Lower leg skin (tissue), 3 donors: Measurements from ENCODE around the gene EML2.

ENCODE experiments used
- POLR2A ChIP-seq, 2 donors: fragments of 450-650 bp; IDR thresholded peaks; one replicate each; pipeline ENCODE4 v1.6.1; 2016 to 2017; ENCODE audit warnings: antibody characterized with exemption in 2 of 2, mild to moderate bottlenecking in 1 of 2, moderate library complexity in 1 of 2
- TF ChIP-seq, protein P1 (sequence below), 3 donors: fragments of 450-650 bp; IDR thresholded peaks; one replicate each; pipeline ENCODE4 v1.5.1; 2016; ENCODE audit warnings: antibody characterized with exemption in 3 of 3, mild to moderate bottlenecking in 3 of 3, moderate library complexity in 2 of 3

DNA sequence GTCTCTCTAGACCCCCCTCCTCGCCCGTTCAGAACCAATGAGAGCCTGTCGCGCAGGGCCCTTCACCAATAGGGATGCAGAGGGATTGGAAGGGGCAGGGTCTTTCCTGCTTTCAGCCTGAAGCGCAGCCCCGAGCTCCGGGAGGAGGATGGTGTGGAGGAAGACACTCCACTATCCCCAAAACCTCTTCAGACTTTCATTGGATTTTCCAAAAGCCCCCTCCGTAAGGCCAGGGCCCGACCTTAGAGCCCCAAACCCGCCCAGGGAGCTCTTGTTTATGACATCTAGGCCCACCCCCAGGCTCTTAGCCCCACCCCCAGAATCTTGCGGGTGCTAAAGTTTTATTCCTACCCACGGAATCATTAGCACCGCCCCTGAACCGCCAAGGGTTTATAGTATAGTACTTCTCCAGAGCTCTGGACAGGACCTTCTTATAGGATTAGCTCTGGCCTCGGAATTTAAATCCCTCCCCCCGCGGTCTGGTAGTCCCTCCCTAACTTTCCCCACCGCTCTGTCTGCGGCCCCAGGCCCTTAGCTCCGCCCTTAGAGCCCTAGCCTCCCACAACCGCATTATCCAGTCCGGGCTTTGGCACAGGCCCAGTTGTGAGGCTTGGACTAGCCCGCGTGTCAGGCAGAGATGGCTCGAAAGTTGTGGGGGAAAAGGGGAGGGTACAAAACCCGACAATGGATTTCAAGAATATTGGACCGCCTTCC is 6.6 kb upstream of the EML2 start:
- TF ChIP-seq, protein P1, sequence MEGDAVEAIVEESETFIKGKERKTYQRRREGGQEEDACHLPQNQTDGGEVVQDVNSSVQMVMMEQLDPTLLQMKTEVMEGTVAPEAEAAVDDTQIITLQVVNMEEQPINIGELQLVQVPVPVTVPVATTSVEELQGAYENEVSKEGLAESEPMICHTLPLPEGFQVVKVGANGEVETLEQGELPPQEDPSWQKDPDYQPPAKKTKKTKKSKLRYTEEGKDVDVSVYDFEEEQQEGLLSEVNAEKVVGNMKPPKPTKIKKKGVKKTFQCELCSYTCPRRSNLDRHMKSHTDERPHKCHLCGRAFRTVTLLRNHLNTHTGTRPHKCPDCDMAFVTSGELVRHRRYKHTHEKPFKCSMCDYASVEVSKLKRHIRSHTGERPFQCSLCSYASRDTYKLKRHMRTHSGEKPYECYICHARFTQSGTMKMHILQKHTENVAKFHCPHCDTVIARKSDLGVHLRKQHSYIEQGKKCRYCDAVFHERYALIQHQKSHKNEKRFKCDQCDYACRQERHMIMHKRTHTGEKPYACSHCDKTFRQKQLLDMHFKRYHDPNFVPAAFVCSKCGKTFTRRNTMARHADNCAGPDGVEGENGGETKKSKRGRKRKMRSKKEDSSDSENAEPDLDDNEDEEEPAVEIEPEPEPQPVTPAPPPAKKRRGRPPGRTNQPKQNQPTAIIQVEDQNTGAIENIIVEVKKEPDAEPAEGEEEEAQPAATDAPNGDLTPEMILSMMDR (IDR thresholded peaks at IDR 0.05) = no peak
- TF ChIP-seq POLR2A (IDR thresholded peaks at IDR 0.05) = no peak
